ENCODE data around the gene C2CD2L.
A peak's percentile ranks its signal among the peaks of the same experiment; 100 is the strongest.
"Not testable (repeated sequence)": the region's sequence is repeated elsewhere in the genome, so short reads cannot be mapped to it uniquely, and the experiment has no call there.

The C2CD2L gene

DNA sequence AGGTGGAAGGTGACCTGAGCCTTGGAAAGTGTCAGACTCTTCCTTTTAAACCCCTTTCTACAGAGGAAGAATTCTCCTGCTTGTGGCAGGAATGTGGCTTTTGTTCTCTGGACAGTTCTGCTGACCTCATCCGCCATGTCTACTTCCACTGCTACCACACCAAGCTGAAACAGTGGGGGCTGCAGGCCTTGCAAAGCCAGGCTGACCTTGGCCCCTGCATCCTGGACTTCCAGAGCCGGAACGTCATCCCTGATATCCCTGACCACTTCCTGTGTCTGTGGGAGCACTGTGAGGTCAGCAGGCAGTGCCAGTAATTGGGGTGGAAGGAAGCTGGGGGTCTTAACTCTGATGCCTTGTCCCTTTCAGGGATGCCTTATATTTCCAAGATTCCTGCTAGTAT lies 23.5 kb downstream of the C2CD2L start:
- CTCF ChIA-PET = interaction anchor here (0.7 kb wide), 1 partner anchor 56 kb away, joined by 3 read pairs; no protein-coding TSS in a partner anchor
- no peak overlapping the region for H3K27ac ChIP-seq
- TF ChIP-seq, protein P1, sequence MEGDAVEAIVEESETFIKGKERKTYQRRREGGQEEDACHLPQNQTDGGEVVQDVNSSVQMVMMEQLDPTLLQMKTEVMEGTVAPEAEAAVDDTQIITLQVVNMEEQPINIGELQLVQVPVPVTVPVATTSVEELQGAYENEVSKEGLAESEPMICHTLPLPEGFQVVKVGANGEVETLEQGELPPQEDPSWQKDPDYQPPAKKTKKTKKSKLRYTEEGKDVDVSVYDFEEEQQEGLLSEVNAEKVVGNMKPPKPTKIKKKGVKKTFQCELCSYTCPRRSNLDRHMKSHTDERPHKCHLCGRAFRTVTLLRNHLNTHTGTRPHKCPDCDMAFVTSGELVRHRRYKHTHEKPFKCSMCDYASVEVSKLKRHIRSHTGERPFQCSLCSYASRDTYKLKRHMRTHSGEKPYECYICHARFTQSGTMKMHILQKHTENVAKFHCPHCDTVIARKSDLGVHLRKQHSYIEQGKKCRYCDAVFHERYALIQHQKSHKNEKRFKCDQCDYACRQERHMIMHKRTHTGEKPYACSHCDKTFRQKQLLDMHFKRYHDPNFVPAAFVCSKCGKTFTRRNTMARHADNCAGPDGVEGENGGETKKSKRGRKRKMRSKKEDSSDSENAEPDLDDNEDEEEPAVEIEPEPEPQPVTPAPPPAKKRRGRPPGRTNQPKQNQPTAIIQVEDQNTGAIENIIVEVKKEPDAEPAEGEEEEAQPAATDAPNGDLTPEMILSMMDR (conservative IDR thresholded peaks at IDR 0.05; ENCODE audit: low read depth) = no peak
- no peak for DNase-seq (ENCODE audit: low spot score)
- POLR2A ChIA-PET (ENCODE audit: low non-redundant PET) = no interaction called here

DNA sequence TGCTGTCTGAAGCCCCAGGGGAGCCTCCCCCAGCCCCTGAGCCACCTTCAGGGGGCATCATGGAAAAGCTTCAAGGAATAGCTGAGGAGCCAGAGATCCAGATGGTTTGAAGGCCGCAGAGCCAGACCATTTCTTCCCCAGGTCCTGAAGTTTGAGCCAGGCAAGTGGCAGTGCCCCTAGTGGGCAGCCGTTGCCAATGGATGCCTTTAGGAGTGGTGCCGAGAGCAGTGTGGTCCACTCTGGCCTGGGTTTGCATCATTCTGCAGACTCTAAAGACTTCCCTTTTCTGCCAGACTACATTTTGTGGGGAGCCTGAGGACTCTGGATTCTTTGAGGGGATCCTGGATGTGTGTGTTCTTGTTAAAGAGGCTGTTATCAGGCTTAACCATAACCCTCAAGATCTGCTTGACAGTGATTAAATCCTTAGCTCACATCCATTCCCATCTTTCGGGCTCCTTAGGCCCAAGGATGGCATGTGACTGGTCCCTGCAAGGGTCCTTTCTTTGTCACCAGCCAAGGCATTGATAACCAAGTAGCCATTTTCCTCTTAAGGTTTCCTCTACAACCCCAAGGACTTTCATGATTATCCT lies 27.3 kb downstream of the C2CD2L start:
- no peak for DNase-seq (ENCODE audit: low spot score)
- POLR2A ChIA-PET (ENCODE audit: low non-redundant PET) = no interaction called here
- TF ChIP-seq, protein P1 (conservative IDR thresholded peaks at IDR 0.05; ENCODE audit: low read depth) = peak; percentile 37; the same call in 1 of the 2 replicates
- CTCF ChIA-PET = interaction anchor here (0.5 to 1.3 kb wide), 6 partner anchors 8 to 1009 kb away, joined by 3 to 8 read pairs (median 4); no protein-coding TSS in a partner anchor
- peak overlapping the region; percentile 6; the same call in 1 of the 2 replicates for H3K27ac ChIP-seq

DNA sequence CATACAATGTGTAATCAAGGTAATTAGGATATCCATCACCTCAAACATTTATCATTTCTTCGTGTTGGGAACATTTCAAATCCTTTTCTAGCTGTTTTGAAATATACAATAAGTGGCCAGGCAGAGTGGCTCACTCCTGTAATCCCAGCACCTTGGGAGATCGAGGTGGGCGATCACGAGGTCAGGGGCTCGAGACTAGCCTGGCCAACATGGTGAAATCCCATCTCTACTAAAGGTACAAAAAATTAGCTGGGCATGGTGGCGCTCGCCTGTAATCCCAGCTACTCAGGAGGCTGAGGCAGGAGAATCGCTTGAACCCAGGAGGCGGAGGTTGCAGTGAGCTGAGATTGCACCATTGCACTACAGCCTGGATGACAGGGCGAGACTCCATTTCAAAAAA lies 32.1 kb downstream of the C2CD2L start:
- H3K27ac ChIP-seq; CTCF ChIA-PET; DNase-seq (ENCODE audit: low spot score); POLR2A ChIA-PET (ENCODE audit: low non-redundant PET): not testable (repeated sequence)

DNA sequence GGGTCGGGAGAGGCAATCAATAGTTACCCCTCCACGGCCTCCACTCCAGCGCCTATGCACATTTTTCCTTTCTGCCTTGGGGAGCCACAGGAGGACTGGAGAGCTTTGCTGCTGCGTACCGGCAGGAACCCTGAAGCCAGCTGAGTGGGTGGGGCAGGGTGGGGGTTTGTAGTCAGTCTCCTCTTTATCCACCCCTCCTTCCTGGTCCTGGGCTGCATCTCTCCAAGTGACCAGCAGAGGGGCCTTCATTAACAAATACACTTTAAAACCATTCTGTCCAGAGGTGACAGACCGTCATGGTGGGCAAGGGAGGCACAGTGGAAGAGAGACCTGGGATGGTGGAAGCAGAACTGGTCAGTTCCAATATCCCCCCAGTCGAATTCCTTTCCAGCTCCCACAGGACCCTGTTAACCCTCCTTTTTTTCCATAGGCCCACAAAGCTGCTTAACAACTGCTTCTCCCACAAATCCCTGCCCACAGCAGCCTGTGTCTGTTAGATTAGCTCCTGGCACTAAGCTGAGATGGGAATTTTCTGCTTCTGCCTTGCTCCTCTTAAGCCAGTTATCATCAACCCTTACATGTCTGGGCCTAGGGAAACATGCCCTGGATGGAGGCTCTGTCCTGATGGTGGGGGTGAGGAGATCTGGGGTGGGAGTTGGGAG lies 37.8 kb downstream of the C2CD2L start:
- POLR2A ChIA-PET (ENCODE audit: low non-redundant PET) = no interaction called here
- CTCF ChIA-PET = interaction anchor here (0.6 to 1.4 kb wide), 10 partner anchors 10 to 55 kb away, joined by 3 to 7 read pairs (median 4); partner anchors contain the start of gene DPAGT1
- TF ChIP-seq, protein P1 (conservative IDR thresholded peaks at IDR 0.05; ENCODE audit: low read depth) = peak; percentile 68
- peak; percentile 88 for DNase-seq (ENCODE audit: low spot score)
- no peak overlapping the region for H3K27ac ChIP-seq

GRCh38 chr11:119145551-119145950 lies 38.4 kb downstream of the C2CD2L start:
- ChIA-PET CTCF (interaction anchor here (0.6 to 1.4 kb wide), 9 partner anchors 10 to 55 kb away, joined by 3 to 7 read pairs (median 3); partner anchors contain the start of gene DPAGT1), POLR2A (ENCODE audit: low non-redundant PET) (no interaction called here)
- DNase-seq (ENCODE audit: low spot score) = no peak
- no peak overlapping the region for H3K27ac ChIP-seq
- TF ChIP-seq, protein P1 (conservative IDR thresholded peaks at IDR 0.05; ENCODE audit: low read depth) = no peak

- no peak overlapping the region for H3K27ac ChIP-seq
- POLR2A ChIA-PET (ENCODE audit: low non-redundant PET) = interaction anchor here (0.6 kb wide), 1 partner anchor 21 kb away, joined by 3 read pairs; no protein-coding TSS in a partner anchor
- no peak for DNase-seq (ENCODE audit: low spot score)
- TF ChIP-seq, protein P1 (conservative IDR thresholded peaks at IDR 0.05; ENCODE audit: low read depth) = no peak
- CTCF ChIA-PET = interaction anchor here (0.6 to 2.2 kb wide), 4 partner anchors 49 to 281 kb away, joined by 3 to 6 read pairs (median 4); no protein-coding TSS in a partner anchor
These were observed 40.6 kb downstream of the C2CD2L start for GRCh38 chr11:119147604-119148333.

Measured in RWPE1 (cell line).